ENCODE data around the gene TXNDC11. TPM values are rescaled to one million over a fixed set of nuclear protein-coding genes. Genes with fewer than 3 reads are reported as not detected.

Gene TXNDC11
- total RNA-seq, 1 donor from 2014 or later: 36.6 TPM

GRCh38 chr16:11731222-11731621 lies 11.4 kb downstream of the TXNDC11 start:
- intact Hi-C loops (cut with DNase I): no loop called here
- no peak for ATAC-seq
- no peak for DNase-seq (ENCODE audit: low spot score)

- ATAC-seq (no peak), DNase-seq (ENCODE audit: low spot score) (no peak)
- intact Hi-C loops (cut with DNase I): no loop called here
Observed at GRCh38 chr16:11729787-11730186, 12.9 kb downstream of the TXNDC11 start.

- intact Hi-C loops (cut with DNase I): no loop called here
- no peak for DNase-seq (ENCODE audit: low spot score)
- no peak for ATAC-seq
Observed at GRCh38 chr16:11727796-11728543, 14.7 kb downstream of the TXNDC11 start.

GRCh38 chr16:11726008-11726407 lies 16.6 kb downstream of the TXNDC11 start:
- DNase-seq (ENCODE audit: low spot score): no peak
- intact Hi-C loops (cut with DNase I): no loop called here
- no peak for ATAC-seq

- intact Hi-C loops (cut with DNase I): no loop called here
- DNase-seq (ENCODE audit: low spot score) (no peak), ATAC-seq (no peak)
Observed at GRCh38 chr16:11725457-11725856, 17.2 kb downstream of the TXNDC11 start.

- DNase-seq (ENCODE audit: low spot score) (no peak), ATAC-seq (no peak)
- intact Hi-C loops (cut with DNase I): no loop called here
Observed at GRCh38 chr16:11722468-11722808, 20.2 kb downstream of the TXNDC11 start.

- no peak for ATAC-seq
- DNase-seq (ENCODE audit: low spot score): no peak
- intact Hi-C loops (cut with DNase I): no loop called here
Observed at GRCh38 chr16:11721781-11722467, 20.7 kb downstream of the TXNDC11 start.

GRCh38 chr16:11719762-11720161 lies 22.9 kb downstream of the TXNDC11 start:
- DNase-seq (ENCODE audit: low spot score): no peak
- intact Hi-C loops (cut with DNase I): no loop called here
- ATAC-seq: no peak

- DNase-seq (ENCODE audit: low spot score): no peak
- ATAC-seq: no peak
- intact Hi-C loops (cut with DNase I): no loop called here
Observed at GRCh38 chr16:11719171-11719570, 23.5 kb downstream of the TXNDC11 start.

GRCh38 chr16:11717811-11718210 lies 24.8 kb downstream of the TXNDC11 start:
- DNase-seq (ENCODE audit: low spot score): no peak
- intact Hi-C loops (cut with DNase I): no loop called here
- ATAC-seq: no peak

GRCh38 chr16:11716336-11716735 lies 26.3 kb downstream of the TXNDC11 start:
- no peak for ATAC-seq
- DNase-seq (ENCODE audit: low spot score): no peak
- intact Hi-C loops (cut with DNase I): no loop called here

GRCh38 chr16:11715246-11715947 lies 27.3 kb downstream of the TXNDC11 start:
- DNase-seq (ENCODE audit: low spot score) (no peak), ATAC-seq (no peak)
- intact Hi-C loops (cut with DNase I): no loop called here

GRCh38 chr16:11712122-11712521 lies 30.5 kb downstream of the TXNDC11 start:
- intact Hi-C loops (cut with DNase I): loop anchor here (5.0 kb wide), 1 partner anchor 315 kb away; no protein-coding TSS in a partner anchor
- no peak for ATAC-seq
- no peak for DNase-seq (ENCODE audit: low spot score)

GRCh38 chr16:11711662-11712061 lies 31.0 kb downstream of the TXNDC11 start:
- intact Hi-C loops (cut with DNase I): loop anchor here (5.0 kb wide), 1 partner anchor 314 kb away; no protein-coding TSS in a partner anchor
- DNase-seq (ENCODE audit: low spot score) (no peak), ATAC-seq (no peak)

- intact Hi-C loops (cut with DNase I): no loop called here
- ATAC-seq: no peak
- DNase-seq (ENCODE audit: low spot score): no peak
Observed at GRCh38 chr16:11708421-11708820, 34.2 kb downstream of the TXNDC11 start.

GRCh38 chr16:11707679-11708197 lies 34.9 kb downstream of the TXNDC11 start:
- intact Hi-C loops (cut with DNase I): no loop called here
- DNase-seq (ENCODE audit: low spot score) (no peak), ATAC-seq (no peak)

- ATAC-seq (peak; percentile 58), DNase-seq (ENCODE audit: low spot score) (no peak)
- intact Hi-C loops (cut with DNase I): no loop called here
Observed at GRCh38 chr16:11706180-11706742, 36.4 kb downstream of the TXNDC11 start.

- DNase-seq (ENCODE audit: low spot score) (no peak), ATAC-seq (no peak)
- intact Hi-C loops (cut with DNase I): no loop called here
Observed at GRCh38 chr16:11705311-11706025, 37.2 kb downstream of the TXNDC11 start.
